Stimulated activated CD8-positive, alpha-beta memory T cell treated with anti-CD3 and anti-CD28 coated beads, Interleukin-7, amount 100 ng/mL, for 4 hours (primary cell): ENCODE results near the gene TSPAN13.

Experiments
- DNase-seq, 2 donors: peaks; one replicate each; pipeline ENCODE4 v3.0.0-alpha.2; 2020; ENCODE audit warnings: low read depth in 2 of 2

TSPAN13 gene

DNA sequence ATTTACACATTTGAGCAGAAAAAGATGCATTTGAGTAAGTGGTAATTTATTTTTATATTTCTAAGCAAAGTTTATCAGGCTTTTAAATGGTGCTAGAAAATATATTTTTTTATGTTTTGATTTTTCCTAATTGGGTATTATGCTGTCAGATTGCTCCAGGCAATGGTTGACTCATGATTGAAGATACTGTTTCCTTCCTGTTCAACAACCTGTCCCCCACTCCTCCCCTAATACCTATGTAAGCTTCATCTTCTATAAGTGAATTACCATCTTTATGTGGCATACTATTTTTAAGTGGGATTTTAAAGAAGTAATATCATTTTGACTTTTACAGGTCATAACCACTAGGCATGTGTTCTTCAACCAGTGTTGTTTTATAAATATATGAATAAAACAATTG lies 21.4 kb downstream of the TSPAN13 start:
- DNase-seq, result no peak

DNA sequence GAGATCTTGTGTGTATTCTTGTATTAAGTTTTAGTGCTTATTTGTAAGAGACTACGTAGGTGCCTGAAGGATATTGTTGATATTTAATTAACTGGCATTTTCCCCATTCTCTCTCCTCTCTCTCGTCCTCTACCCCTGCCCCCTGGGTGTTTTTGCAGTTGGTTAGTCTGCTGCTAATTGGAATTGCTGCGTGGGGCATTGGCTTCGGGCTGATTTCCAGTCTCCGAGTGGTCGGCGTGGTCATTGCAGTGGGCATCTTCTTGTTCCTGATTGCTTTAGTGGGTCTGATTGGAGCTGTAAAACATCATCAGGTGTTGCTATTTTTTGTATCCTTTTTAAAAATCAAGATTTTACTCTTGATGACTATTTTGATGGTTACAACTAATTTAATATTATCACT lies 22.5 kb downstream of the TSPAN13 start:
- no peak for DNase-seq

- no peak for DNase-seq
Measured at GRCh38 chr7:16778476-16778875, 24.9 kb downstream of the TSPAN13 start.

- no peak for DNase-seq
Measured at GRCh38 chr7:16779051-16779450, 25.5 kb downstream of the TSPAN13 start.

DNA sequence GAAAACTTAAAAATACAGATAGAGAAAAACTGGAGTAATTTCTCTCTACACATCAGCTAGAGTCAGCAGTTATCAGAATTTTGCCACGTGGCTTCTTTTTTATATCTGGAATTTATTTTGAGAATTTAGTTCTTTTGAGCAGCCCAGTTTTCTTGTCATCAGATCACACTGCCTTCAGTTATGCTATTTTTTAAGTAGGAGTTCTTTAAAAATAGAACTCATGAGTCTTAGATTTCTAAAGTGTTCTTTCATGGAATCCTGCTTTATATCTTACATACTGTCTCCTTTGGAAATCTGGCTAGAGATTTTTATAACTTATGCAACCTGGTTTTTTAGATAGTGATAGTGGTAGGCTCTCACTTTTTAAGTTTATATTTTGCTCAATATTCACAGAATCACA lies 27.0 kb downstream of the TSPAN13 start:
- no peak for DNase-seq

DNA sequence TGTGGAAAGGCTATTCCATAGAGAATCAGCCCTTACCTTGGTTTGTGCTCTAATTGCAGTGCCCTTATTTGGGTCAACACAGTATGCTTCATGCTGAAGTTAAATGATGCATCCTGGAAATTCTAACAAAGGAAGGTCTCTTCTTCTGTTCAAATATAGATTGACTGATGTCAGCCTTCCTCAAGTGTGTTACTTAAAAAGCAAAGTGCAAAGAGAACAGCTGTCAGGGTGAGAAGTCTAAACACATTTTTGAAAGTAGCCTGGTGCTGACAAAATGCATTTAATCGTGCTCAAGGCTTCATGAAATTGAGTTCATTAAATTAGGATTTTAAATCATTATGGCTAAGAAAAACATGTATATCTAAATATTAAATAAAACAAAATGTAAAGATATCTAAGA lies 31.8 kb downstream of the TSPAN13 start:
- DNase-seq, result no peak

DNA sequence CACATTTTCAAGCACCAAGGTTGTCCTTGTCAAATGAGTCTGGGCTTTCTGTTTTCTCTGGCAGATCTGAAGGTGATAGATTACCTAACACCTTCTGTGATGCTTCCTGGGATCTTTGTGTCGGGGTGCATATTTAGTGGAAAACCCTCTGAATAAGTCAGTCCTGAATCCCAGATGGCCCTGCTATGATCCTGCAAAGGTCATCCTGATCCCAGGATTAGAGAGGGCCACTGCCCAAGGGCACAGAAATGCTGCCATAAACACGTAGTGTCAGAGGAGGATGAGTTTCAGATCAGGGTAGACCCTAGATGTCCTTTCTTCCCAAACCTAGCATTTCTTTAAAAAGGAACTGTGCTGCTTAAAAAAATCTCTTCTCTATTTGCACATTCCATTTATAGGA lies 32.3 kb downstream of the TSPAN13 start:
- DNase-seq, result no peak

- DNase-seq, result no peak
Measured at GRCh38 chr7:16786257-16786656, 32.7 kb downstream of the TSPAN13 start.

GRCh38 chr7:16787127-16787526 lies 33.6 kb downstream of the TSPAN13 start:
- no peak for DNase-seq

DNA sequence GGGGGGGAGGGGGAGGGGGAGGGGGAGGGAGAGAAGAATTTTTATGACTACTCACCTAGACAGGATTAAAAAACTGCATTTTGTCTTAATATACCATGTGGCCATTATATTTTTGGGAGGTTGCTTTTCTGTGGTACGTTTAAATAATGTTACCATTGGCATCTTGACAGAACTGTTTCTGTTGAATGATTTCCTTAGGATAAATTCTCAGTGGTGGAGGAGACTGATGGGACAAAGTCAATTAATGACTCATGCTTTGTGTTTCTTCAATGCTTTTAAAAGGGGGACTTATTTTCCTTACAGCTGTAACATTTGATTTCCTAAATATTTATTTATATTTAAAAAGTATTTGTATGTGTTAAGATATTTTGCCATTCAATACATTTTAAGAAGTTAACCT lies 37.5 kb downstream of the TSPAN13 start:
- no peak for DNase-seq

- no peak for DNase-seq
Measured at GRCh38 chr7:16791905-16792698, 38.5 kb downstream of the TSPAN13 start.

DNA sequence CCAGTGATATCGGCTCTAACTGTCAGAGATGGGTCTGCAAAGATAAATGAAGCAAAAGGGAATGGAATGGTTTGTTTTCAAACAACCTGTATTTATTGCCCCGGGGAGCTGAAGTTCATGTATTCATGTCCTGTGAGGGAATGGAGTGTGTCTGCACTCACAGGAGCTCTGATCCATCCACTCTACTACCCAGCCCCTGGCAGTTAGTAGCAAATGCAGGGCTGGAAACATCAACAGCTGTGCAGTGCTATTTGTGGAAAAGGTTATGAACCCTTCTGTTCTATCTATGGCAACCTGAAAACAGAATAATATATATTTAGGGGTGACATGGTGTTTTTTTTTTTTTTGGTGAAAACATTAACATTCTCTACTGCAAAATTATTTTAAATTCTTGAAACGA lies 41.4 kb downstream of the TSPAN13 start:
- no peak for DNase-seq

GRCh38 chr7:16795624-16796023 lies 42.1 kb downstream of the TSPAN13 start:
- no peak for DNase-seq

DNA sequence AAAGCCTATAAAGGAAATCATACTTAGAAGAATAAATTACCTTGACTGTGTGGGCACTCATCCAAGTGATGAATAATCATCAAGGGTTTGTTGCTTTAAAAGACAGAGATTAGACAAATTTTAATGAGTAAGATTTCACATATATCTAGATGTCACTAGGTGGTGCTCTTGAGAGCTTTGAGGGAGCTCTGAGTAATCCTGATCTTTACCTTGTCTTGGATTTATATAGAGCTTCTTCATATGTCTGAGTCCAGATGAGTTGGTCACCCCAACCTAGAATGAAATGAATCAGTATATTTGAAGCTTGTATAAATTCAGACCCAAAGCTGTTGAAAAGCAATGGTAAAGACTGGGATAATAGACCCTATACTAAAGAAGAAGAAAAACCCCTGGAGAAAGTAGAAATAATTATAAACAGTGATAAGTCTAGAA lies 47.6 kb downstream of the TSPAN13 start:
- no peak for DNase-seq

GRCh38 chr7:16801579-16801978 lies 48.0 kb downstream of the TSPAN13 start:
- DNase-seq, result no peak

DNA sequence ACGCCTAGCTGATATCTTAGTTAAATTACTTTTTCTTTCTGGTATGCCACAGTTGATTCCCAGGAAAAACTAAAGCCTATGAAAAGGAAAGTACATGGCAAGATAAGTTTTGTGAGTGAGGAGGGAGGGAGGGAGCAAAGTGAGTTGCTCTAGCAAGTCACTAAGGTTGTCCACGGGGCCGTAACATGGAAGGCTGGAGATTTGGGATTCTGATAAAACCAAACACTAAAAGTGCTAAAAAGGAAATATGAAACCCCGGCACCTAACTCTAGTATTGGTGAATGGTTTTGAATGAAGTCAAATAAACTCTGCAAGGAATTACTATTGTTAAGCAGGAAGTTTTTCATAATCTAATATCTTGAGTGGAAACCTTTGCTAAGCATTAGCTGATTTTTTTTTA lies 49.6 kb downstream of the TSPAN13 start:
- no peak for DNase-seq

DNA sequence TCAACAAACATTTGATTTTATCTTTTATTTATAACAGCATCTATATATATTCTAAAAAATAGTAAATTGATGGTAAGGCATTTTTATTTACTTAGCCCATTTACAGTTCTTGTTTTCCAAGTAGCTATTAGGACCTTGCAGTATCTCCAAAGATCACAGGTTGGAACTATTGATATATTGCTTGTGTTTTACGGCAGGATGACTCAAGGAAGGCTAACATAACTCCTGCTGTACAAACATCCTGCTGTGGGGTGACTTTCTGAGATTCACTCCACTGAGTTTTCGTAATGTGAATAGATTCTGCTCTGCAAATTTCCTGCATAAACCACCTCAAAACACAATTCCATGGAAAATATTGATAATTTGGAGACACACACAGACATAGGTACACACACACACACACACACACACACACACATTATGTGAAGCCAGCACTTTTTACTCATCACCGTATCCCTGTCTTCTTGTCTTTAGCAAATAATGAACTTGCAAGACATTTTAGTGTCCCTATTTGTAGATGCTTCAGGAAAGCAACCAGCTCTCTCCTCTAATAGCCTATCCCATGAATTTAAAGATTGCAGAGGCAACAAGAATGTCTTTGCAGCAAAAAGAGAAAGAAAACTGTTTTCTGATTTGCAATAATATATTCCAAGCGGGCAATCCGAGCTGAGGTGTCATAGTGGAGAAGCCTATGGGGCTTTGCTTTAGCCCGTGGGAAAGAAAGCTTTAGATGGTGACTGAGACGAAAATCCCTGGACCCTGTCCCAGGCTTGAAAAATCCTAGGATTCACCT lies 50.5 kb downstream of the TSPAN13 start:
- DNase-seq, result no peak

GRCh38 chr7:16804674-16805439 lies 51.3 kb downstream of the TSPAN13 start, which contains the start of gene AGR2:
Gene AGR2, minus strand, starts transcription at chr7:16804999. Its CDS starts 3,203 bp downstream, at chr7:16801796.
- DNase-seq, result no peak

DNA sequence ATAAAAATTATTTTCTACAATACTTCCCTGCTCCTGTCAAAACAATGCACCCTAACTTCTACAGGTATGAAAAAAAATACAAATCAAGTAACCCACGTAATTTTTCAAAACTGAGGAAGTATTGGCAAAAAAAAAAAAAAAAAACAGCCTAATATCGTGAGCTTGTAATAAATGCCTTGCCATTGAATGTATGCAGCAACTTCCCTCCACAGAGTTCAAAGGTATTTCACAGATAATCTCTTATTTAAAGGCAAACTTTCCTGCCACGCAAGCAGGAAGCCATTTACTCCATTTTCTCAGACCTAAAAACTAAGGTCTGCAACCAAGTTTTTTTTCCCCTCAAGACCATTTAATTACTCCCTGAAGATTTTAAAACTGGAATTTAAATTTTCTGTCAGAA lies 51.9 kb downstream of the TSPAN13 start:
- DNase-seq, result no peak

- DNase-seq, result no peak
Measured at GRCh38 chr7:16810112-16810511, 56.6 kb downstream of the TSPAN13 start.

- DNase-seq, result no peak
Measured at GRCh38 chr7:16810573-16810972, 57.0 kb downstream of the TSPAN13 start.

DNA sequence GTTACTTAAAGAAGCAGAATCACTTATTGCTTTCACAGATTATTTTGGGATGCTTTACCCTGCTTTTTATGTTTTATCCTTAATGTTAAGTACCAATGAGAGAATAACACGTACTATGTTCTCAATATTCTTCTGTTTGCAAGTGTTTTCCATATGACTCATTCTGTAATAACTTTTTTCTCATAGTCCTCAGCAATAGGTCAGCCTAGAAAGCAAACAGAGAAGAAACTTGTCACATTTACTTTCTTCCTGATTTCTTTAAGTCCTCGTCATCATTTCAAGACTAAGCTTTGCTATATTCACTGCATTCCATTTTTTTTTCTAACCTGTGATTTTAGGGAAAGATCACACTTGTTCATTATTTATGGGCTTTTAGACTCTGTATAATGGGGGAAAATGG lies 58.0 kb downstream of the TSPAN13 start:
- no peak for DNase-seq
